Measurements from ENCODE around the gene RAB12.
A peak's percentile ranks its signal among the peaks of the same experiment; 100 is the strongest.
"Not testable (repeated sequence)": the region's sequence is repeated elsewhere in the genome, so short reads cannot be mapped to it uniquely, and the experiment has no call there.

RAB12 gene

GRCh38 chr18:8647359-8647758 lies 38.1 kb downstream of the RAB12 start:
- DNase-seq (ENCODE audit: low spot score), result not testable (repeated sequence)

GRCh38 chr18:8651478-8652261 lies 42.4 kb downstream of the RAB12 start:
- not testable (repeated sequence) for DNase-seq (ENCODE audit: low spot score)

DNA sequence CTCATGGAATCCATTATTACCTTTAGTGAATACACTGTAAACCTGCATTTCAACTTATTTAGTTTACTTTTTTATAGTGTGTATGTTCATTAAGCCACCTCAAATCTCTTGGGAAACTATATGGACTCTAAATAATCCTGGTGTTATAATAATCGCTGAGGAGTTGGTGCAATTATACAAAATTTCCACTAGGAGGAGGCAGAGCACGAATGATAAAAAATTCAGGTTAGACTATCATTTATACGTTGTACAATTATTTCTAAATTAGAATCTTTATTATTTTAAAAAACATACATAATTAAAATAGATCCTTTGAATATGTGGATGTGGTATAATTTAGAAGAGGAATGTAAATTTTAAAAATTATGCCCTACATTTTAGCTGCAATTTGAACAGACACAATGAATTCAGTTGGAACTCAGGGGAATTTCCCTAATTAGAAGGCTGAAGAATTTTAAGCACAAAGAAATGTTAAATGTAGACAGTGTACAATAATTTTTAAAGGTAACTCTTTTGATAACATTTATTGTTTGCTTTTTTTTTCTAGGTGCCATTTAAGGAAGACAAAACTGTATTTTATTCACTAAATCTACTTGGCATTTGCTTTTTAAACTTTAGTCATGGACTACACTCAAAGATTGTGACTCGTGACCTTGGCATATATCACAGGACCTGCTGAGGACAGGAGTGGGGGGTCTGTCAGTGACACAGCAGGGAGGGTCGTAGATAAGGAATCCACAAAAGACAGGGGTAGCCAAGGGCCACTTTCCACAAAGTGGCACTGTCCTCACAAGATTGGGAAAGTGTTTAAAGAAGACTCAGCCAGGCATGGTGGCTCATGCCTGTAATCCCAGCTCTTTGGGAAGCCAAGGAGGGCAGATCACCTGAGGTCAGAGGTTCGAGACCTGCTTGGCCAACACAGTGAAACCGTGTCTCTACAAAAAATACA lies 45.5 kb downstream of the RAB12 start:
- no peak for DNase-seq (ENCODE audit: low spot score)

- no peak for DNase-seq (ENCODE audit: low spot score)
These were observed 47.0 kb downstream of the RAB12 start for GRCh38 chr18:8656232-8656631.

GRCh38 chr18:8657050-8657820 lies 48.0 kb downstream of the RAB12 start:
- peak; percentile 24 for DNase-seq (ENCODE audit: low spot score)

- peak; percentile 17 for DNase-seq (ENCODE audit: low spot score)
These were observed 48.7 kb downstream of the RAB12 start for GRCh38 chr18:8657873-8658470.

- DNase-seq (ENCODE audit: low spot score), result no peak
These were observed 49.7 kb downstream of the RAB12 start for GRCh38 chr18:8658858-8659485.

- DNase-seq (ENCODE audit: low spot score), result no peak
These were observed 50.5 kb downstream of the RAB12 start for GRCh38 chr18:8659609-8660242.

- no peak for DNase-seq (ENCODE audit: low spot score)
These were observed 51.1 kb downstream of the RAB12 start for GRCh38 chr18:8660316-8660715.

- DNase-seq (ENCODE audit: low spot score), result no peak
These were observed 52.7 kb downstream of the RAB12 start for GRCh38 chr18:8661754-8662559.

- no peak for DNase-seq (ENCODE audit: low spot score)
These were observed 53.5 kb downstream of the RAB12 start for GRCh38 chr18:8662560-8663255.

- DNase-seq (ENCODE audit: low spot score), result no peak
These were observed 58.6 kb downstream of the RAB12 start for GRCh38 chr18:8667846-8668245.

DNA sequence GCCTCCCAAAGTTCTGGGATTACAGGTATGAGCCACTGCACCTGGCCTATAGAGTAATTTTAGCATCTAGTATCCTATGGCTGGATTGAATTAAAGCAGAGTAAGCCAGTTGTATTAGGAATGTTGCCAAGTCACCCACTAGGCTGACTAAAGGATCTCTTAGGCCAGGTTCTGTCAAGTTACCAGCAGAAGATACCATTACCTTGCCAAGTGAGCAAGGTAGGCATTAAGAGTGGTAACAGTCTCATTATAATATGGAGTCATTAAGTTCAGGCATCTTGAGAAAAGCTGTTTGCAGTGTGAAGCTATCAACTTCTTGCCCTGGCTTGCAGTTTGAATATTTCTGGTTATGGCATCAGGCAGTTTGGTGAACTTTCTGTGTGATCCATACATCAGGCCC lies 59.1 kb downstream of the RAB12 start:
- no peak for DNase-seq (ENCODE audit: low spot score)

DNA sequence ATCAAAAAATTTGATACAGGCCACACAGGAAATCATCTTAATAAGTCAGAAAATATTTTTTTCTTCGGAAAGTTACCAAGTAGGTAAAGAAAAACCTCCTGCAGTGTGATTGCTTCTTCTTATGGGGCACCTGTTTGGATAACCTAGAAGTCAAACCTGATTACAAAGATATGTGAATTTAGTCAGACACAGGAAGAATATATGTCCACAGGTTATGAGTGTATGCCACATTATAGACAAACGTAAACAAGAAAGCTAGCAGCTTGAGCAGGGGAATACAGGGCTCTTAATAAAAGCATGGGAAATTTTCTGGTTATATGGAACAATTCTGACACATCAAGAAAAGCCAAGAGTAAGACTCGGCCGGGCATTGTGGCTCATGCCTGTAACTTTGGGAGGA lies 60.3 kb downstream of the RAB12 start:
- DNase-seq (ENCODE audit: low spot score), result no peak

GRCh38 chr18:8673256-8674209 lies 64.3 kb downstream of the RAB12 start:
- DNase-seq (ENCODE audit: low spot score), result no peak

DNA sequence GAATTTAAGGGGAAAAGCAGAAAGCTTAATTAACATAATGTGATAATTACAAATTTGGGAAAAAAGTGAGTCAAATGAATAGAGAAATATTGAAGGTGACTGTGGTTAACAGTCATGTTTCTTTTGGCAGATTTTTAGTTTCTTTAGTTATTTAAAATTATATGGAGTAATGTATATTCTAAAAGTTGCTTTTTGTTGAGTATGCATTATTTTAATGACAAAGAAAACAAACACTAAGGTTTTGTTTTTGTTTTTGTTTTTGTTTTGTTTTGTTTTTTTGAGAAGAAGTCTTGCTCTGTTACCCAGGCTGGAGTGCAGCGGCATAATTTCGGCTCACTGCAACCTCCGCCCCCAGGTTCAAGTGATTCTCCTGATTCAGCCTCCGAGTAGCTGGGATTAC lies 65.8 kb downstream of the RAB12 start:
- no peak for DNase-seq (ENCODE audit: low spot score)

GRCh38 chr18:8681196-8681595 lies 72.0 kb downstream of the RAB12 start:
- DNase-seq (ENCODE audit: low spot score), result no peak

DNA sequence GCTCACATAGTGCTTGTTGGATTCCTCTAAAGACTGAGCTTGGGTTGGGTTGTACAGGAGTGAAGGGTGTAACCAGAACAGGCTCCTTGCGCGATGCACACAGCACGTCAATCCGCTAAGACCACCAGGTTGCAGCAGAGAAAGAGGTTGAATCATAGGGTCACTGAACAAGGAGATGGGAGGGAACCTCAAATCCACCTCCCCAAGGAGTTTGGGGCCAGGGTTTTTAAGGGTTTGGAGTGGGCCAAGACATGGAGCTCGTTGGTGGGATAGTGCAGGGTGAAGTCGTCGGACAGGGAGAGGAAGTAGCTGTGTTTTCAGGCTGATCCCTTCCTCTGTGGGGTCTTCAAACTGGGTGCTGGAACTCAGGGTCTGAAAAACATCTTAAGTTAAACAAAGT lies 75.3 kb downstream of the RAB12 start:
- DNase-seq (ENCODE audit: low spot score), result no peak

Data from Ammon's horn (tissue), 1 donor.